ENCODE results near the gene UQCRHL.
"Not testable (repeated sequence)": the region's sequence is repeated elsewhere in the genome, so short reads cannot be mapped to it uniquely, and the experiment has no call there.

The UQCRHL gene

GRCh38 chr1:15847100-15847892 lies 39.8 kb upstream of the UQCRHL start, which contains the start of gene SPEN:
SPEN (plus strand) TSS chr1:15847707; CDS start chr1:15848068, 361 bp downstream.
- no peaks in the 10 kb centered on the region for H3K36me3 ChIP-seq
- no peaks in the 10 kb centered on the region for H3K9me3 ChIP-seq
- H3K4me1 ChIP-seq (ENCODE audit: control insufficient read depth in 1 of 2, insufficient read depth in 1 of 2, low read depth in 1 of 2, low read length in 1 of 2) = peaks cover 41 to 43% of the 10 kb centered on the region in 2 experiments
- peak; percentile 81 for TF ChIP-seq CTCF (IDR thresholded peaks at IDR 0.05)
- H3K4me3 ChIP-seq (ENCODE audit: low read depth in 1 of 2, low read length in 1 of 2) = peak within 1 kb of the TSS; percentile 86 to 95
- H3K27me3 ChIP-seq = no peaks in the 10 kb centered on the region
- peak within 1 kb of the TSS; percentile 97 for H3K27ac ChIP-seq

- not testable (repeated sequence) for H3K36me3 ChIP-seq; H3K27ac ChIP-seq; H3K27me3 ChIP-seq; H3K9me3 ChIP-seq; H3K4me3 ChIP-seq (ENCODE audit: low read depth in 1 of 2, low read length in 1 of 2)
- peaks cover 29 to 32% of the 10 kb centered on the region in 2 experiments for H3K4me1 ChIP-seq (ENCODE audit: control insufficient read depth in 1 of 2, insufficient read depth in 1 of 2, low read depth in 1 of 2, low read length in 1 of 2)
These were observed 38.6 kb upstream of the UQCRHL start for GRCh38 chr1:15846056-15846455.

GRCh38 chr1:15843826-15844572 lies 36.5 kb upstream of the UQCRHL start:
- no peaks in the 10 kb centered on the region for H3K9me3 ChIP-seq
- no peak overlapping the region for H3K4me3 ChIP-seq (ENCODE audit: low read depth in 1 of 2, low read length in 1 of 2)
- no peak overlapping the region for H3K27ac ChIP-seq
- peaks cover 13% of the 10 kb centered on the region in 2 experiments for H3K4me1 ChIP-seq (ENCODE audit: control insufficient read depth in 1 of 2, insufficient read depth in 1 of 2, low read depth in 1 of 2, low read length in 1 of 2)
- no peak for TF ChIP-seq CTCF (IDR thresholded peaks at IDR 0.05)
- no peaks in the 10 kb centered on the region for H3K27me3 ChIP-seq
- H3K36me3 ChIP-seq = no peaks in the 10 kb centered on the region

GRCh38 chr1:15838721-15839120 lies 31.3 kb upstream of the UQCRHL start:
- no peaks in the 10 kb centered on the region for H3K9me3 ChIP-seq
- no peak overlapping the region for H3K27ac ChIP-seq
- H3K27me3 ChIP-seq = no peaks in the 10 kb centered on the region
- no peak for TF ChIP-seq CTCF (IDR thresholded peaks at IDR 0.05)
- no peaks in the 10 kb centered on the region for H3K36me3 ChIP-seq
- H3K4me3 ChIP-seq (ENCODE audit: low read depth in 1 of 2, low read length in 1 of 2) = no peak overlapping the region
- H3K4me1 ChIP-seq (ENCODE audit: control insufficient read depth in 1 of 2, insufficient read depth in 1 of 2, low read depth in 1 of 2, low read length in 1 of 2) = peaks cover 23 to 29% of the 10 kb centered on the region in 2 experiments

- Histone ChIP-seq H3K4me3 (ENCODE audit: low read depth in 1 of 2, low read length in 1 of 2) (peak overlapping the region; percentile 93 to 99), H3K36me3 (no peaks in the 10 kb centered on the region), H3K9me3 (no peaks in the 10 kb centered on the region), H3K27ac (peak overlapping the region; percentile 100), H3K27me3 (no peaks in the 10 kb centered on the region), H3K4me1 (ENCODE audit: control insufficient read depth in 1 of 2, insufficient read depth in 1 of 2, low read depth in 1 of 2, low read length in 1 of 2) (peaks cover 27 to 37% of the 10 kb centered on the region in 2 experiments)
- TF ChIP-seq CTCF (IDR thresholded peaks at IDR 0.05) = no peak
These were observed 30.5 kb upstream of the UQCRHL start for GRCh38 chr1:15837931-15838330.
